GM18498 (cell line): ENCODE data around the gene LDLRAD2.

ENCODE experiments used
- ATAC-seq: cut with Tn5 transposase; IDR thresholded peaks from one replicate; pipeline ENCODE4 v1.9.1; 2021; ENCODE audit warnings: mild to moderate bottlenecking, moderate library complexity; ENCODE audit not compliant: unreplicated experiment

Gene LDLRAD2

DNA sequence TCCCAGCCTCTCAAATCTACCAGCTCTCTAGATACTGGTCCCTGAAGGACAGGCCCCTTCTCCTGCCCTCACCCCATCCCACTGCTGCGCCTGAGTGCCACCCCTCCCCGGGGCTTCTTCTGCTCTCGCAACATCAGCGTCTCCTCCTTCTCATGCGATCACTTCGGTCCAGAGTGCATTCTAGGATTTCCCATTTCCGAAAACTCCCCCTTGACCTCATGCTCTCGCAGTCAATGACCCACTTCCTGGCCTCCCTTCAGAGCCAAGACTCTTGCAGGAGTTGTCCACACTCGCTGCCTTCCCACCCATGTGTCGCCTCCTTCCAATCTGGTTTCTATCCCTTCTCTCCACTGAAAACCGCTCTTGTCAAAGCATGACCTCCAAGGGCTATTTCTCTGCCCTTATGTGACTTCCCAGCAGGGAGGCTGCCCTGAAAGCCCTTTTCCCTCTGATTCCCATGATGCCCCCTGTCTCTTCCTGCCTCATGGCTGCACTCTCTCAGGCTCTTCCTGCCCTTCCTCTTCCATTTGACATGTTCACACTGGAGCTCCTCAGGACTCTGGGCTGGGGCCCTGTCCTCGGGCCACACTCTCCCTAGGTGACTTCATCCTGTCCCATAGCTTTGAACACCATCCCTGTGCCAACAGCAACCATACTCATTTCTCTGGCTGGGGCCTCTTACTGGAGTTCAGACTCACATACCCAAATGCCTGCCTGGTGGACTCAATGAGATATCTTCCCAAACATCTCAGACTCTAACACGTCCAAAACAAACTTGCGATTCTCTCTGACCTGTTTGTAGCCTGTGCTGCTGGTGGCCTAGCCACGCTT is 46.0 kb downstream of the LDLRAD2 start:
- no peak for ATAC-seq

DNA sequence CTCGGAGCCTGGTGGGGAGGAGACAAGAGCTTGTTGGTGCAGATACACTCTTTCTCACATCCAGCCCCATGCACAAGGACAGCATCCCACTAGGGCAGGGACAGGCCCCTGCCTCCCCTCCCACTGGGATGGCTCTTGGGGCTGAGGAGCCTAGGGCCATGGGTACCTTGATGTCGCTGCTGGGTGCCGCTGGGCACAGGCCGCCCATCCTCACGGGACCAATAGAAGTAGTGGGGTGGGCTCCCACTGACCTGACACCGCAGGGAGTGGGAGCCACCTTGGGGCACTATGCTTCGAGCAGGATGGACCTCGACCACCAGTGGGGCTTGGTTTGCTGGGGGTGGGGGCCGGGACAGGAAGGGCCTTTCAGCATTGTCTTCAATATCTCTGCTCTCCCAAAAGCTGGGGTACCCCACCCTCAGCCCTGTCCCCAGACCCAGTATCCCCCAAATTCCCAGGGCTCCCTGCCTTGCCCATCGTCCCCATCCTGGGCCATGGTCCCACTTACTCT is 47.7 kb downstream of the LDLRAD2 start:
- no peak for ATAC-seq

DNA sequence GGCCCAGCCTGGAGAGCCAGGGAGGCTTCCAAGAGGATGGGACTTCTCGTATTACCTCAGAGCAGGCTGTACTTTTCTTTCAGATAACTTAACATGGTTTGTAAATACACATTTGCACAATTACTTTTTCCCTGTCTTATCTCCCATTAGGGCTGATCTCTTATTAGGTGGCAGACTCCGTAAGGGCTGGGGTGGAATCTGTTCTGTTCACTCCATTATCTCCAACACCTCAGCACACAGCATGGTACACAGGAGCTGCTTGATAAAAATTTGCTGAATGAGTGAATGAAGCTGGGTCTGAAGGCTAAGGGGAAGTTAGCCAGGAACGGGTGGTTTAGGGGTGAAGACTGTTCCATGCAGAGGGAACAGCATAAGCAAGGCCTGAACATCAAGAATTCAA is 48.9 kb downstream of the LDLRAD2 start:
- ATAC-seq, result no peak

DNA sequence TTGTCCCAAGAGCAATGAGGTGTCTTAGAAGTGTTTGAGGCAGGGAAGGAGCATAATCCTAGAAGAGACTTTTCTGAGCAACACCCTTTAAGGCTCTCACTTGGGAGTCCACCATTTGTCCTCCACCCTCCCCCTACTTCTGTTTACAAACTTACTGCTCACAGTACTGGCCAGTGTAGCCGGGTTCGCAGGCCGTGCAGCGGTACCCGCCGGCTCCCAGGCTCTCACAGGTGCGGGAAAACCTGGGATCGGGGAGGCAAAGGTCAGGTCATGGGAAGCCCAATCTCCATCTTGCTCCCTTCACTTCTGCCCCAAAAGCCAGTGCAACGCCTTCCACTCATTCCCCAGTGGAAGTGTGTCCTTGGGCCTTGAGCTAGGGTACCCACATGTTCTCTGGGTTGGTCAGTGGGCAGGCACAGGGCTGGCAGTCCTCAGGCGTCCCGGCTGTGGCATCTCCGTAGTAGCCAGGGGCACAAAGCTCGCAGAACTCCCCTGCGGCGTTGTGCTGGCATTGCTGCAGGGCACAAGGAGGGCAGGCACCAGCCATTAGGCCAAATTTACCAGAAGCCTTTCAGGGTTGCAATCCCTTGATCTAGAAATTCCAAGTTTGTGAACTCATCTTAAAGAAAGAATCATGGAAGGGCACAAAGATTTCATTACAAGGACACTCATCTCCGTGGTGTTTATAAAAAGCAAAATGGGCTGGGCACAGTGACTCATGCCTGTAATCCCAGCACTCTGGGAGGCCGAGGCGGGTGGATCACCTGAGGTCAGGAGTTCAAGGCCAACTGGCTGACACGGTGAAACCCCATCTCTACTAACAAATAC is 49.8 kb downstream of the LDLRAD2 start:
- ATAC-seq, result no peak

DNA sequence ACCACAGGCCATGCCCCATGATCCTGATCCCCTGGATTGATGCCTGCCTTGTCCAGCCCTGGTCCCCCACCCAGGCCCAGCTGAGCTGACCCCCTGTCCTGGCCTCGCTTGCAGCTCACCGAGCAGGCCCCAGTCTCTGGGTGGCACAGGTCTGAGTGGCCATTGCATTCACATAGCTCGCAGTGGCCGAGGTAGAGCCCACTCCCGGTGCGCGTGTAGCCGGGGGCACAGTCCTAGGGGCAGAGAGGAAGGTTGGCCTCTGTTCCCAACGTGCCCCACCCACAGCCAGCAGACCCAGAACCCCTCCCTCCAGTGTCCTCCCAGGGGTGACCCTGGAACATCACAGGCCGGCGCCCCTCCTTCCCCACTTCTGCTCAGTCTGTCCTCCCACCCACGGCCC is 51.9 kb downstream of the LDLRAD2 start:
- no peak for ATAC-seq

DNA sequence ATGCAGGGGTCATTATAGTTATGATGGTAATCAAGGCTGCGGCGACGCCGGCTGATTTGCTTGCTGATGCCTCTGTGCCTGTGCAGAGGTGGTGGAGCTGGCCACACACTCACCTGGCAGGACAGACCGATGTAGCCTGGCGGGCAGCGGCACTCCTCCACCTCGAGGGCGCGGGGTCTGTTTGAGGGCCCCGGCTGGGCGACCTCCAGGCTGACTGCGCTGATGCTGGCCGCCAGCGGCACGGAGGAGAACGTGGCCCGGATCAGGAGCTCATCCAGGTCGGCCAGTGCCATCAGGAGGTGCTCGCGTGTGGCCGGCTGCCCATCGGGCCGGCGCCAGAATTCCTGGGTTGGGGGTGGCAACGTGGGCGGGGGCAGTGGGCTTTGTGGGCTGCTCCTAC is 52.7 kb downstream of the LDLRAD2 start:
- no peak for ATAC-seq

DNA sequence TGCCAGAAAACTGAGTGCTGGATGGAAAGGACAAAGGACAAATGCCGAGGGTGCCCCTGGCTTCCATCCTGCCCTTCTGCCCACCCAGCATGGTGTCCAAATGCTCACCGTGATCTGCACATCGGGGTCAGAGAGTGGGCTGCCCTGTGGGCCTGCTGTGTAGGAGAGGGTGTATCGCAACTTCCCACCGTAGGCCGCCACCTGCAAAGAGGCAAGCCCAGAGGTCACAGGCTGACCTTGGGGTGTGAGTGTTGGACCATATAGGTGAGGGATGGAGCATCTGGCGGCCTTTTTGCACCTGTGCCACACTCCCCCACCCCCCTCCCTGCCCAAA is 53.5 kb downstream of the LDLRAD2 start:
- ATAC-seq, result no peak

DNA sequence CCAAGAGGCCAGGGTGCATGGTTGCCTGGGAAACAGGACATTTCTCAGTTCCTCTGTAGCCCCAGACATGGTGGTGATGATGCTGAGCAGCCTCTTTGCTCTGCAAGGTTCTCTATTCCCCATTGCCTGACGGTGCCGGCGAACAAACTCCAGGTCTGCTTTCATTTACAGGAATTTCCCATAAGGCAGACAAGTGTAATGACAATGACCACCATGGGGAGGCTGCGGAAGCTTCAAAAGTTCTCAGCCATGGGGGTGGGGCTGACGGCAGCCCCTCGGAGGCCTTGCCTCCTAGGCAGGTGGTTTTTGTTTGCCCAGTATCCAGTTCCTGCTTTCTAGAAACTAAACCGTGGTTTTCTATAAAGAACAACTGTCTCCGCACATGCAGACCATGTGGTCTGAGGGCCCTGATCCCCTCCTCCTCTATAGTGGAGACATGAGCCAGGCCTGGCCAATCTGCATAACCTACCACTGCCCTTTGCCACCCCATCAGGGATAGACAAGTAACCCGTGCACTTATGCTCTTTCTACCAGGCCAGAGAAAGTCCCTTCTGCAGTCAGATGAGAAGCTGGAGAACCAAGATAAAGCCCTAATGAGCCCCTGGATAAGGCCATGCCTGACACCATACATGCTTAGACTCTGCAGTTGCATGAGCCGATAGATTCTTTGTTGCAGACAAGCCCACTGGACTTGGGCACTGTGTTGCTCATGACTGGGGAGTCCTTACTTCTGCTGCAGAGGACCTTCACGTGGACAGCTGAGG is 54.1 kb downstream of the LDLRAD2 start:
- ATAC-seq, result peak; percentile 85

DNA sequence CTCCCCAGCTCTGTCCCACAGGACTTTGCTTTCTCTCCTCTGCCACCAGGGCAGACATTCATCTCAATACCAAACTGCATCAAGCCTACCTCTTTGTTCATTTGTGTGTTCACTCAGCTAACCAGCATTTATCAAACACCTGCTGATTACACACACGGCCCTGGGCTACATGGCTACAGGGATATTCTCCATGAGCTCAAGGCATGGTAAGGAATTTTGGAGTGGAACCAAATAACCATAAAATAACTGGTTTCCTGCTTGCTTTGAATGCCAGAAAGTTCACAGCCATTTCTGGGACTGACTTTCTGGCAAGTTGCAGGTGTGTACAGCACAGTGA is 54.6 kb downstream of the LDLRAD2 start:
- no peak for ATAC-seq

DNA sequence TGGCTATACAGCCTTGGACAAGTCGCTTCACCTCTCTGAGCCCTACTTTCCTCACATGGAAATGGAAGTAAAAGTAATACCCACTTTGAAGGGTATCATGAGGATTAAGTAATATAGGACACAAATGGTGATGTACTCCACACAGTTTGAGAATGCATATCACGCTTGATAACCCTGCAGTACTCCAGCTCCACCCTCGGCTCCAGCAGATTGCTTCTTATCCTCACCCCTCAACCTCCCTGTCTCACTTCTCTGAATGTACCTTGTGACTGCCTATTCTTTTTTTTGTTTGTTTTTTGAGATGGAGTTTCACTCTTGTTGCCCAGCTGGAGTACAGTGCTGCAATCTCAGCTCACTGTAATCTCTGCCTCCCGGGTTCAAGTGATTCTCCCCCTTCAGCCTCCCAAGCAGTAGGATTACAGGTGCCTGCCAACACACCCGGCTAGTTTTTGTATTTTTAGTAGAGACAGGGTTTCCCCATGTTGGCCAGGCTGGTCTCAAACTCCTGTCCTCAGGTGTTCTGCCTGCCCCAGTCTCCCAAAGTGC is 55.5 kb downstream of the LDLRAD2 start:
- no peak for ATAC-seq

DNA sequence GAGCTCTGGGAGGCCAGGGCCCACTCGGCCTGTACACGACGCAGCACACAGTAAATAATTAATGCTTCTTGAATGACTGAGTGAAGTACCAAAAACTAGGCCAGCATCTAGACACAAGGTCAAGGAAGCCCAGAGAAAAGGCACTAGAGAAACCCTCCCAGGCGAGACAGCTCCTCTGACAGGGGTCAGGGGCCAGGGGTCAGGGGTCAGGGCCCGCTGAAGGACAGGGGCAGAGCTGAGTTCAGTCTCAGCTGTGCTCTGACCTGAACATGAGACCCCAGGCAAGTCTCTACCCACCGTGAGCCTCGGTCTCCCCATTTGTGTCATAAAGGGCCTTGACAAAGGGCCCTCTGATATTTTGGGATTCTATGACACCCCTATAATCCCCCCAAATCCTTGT is 56.4 kb downstream of the LDLRAD2 start:
- ATAC-seq, result no peak

DNA sequence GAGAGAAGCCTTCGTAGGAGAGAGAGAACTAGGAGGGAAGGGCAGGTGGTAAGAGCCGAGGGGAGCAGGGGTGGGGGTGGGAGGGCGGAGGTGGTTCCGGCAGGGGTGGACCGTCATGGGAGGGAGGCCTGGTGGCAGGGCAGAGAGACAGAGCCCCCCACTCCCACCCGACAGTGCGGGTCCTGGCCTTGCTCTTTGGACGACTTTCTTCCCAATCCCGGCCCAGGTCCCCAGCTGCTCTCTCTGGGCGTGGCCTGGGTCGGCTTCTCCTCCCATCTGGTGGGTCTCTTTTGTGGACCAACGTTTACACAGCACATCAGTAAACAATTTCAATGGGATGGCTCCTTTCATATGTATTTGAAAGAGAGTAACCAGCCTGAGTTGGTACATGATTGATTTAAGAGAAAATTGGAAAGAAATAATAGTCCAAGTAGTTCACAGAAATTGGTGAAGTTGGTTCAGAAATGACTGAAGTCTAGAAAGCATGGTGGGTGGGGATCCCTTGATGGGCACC is 56.9 kb downstream of the LDLRAD2 start:
- ATAC-seq, result no peak

DNA sequence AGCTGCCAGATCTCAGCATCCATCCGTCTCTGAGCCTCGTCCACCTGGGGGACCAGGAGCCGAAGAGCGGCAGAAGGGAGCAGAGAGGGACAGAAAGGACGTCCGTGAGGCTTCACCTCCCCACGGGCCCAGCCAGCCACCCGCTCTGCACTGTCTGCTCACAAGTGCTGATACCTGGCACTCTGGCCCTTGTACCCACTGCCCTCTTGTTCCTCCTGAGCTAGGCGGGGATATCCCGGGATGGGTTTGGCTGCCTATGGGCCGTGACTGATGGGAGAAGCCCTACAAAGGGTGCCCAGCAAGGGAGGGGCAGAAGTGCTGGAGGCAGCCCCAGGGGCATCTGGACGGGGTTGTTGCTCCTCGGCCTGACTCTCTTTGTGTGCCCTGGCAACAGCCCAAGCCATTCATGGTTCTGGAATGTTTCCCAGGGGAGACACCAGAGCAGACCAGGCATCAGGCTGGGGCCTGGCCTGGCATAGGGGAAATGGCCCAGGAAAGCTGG is 57.6 kb downstream of the LDLRAD2 start:
- ATAC-seq, result no peak

DNA sequence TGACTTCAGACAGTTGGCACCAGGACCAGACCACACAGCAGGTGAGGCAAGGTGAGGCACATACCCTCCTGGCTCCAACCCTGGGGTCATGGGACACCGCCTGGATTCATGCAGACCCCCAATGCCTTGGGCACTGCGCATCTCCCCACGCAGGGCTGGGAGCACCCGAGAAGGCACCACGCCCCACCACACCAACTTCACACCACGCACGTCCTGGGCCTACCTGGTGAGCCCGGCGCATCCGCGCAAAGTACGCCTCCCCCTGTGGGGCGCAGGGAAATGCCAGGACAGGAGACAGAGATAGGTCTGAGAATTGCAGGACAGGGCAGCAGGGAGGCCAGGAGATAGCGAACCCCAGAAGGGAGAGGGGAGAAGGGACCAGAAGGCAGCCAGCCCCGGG is 58.5 kb downstream of the LDLRAD2 start:
- no peak for ATAC-seq

DNA sequence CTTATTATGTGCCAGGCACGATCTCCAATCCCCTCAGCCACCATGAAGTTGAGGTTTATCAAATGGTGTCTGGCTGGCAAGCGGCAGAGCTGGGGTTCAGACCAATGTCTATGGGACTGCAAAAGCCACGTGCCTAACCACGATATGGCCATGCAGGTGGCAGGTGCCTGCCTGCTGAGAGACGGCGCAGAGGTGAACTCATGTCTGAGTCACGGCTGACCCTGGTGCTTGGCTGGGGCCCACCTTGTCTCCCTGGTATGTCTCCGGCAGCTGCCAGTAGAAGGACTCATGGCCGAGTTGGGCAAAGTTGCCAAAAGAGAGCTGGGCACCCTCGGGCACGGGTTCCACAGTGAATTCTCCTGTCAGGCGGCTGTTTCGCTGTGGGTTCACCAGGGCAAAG is 59.9 kb downstream of the LDLRAD2 start:
- ATAC-seq, result no peak

DNA sequence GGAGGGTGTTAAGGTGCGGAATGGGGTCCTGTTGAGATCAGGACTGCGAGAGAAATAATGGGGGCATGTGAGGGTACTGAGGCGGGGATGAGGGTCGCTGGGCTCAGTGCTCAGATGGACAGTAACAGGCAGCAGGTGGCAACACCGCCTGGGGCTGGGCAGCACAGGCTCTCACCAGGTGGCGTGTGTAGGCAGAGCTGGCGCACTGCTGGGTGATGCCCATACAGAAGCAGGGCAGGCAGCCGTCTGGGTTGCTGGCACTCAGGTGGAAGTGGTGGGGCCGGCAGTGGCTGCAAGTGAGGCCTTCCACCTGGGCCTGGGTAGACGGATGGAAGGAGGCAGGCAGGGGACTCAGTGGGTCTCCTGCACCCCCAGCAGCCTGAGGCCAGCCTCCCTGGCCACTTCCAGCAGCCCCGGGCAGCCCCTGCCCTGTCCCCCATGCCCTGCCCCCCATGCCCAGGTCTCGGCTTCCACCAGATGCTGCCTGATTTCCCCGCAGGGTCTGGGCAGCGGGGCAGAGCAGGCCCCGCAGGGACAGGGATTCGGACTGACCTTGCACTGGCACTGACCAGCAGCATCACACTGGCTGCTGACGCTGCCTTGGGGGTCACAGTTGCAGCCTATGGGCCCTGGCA is 60.5 kb downstream of the LDLRAD2 start:
- ATAC-seq, result no peak

DNA sequence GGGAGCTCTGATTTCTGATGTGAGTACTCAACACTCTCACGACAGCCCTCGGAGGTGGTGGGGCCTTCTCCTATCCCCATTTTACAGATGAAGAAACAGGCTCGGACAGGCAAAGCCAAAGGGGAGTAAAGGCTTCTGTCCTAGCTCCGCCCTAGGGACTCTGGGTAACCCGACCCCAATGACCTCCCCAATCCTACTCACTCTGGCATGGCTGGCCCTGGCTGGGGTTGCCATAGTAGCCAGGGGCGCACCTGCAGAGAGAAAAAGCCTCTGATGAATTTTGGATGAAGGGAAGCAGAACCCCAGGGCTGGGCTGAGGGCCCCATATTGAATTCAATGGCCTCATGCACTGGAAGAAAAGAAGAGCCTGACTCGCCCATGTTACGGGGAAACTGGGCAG is 61.1 kb downstream of the LDLRAD2 start:
- no peak for ATAC-seq

DNA sequence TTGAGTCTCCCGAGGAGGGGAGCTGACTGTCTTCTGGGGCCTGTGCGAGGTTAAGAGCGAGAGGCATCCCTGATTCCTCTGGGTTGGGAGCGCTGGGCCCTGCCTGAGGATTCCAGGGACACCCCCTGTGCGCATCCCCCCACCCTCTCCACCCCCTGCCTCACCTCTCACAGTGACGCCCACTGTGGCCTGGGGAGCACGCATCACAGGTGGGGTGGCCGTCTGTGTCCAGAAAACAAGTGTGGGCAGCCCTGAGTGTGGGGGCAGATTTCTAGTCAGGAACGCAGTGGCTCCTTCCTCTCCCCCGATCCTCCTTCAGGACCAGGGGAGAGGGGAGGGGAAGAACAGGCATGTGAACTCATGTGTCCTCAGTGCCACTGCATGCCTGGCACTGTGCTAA is 61.7 kb downstream of the LDLRAD2 start:
- no peak for ATAC-seq

DNA sequence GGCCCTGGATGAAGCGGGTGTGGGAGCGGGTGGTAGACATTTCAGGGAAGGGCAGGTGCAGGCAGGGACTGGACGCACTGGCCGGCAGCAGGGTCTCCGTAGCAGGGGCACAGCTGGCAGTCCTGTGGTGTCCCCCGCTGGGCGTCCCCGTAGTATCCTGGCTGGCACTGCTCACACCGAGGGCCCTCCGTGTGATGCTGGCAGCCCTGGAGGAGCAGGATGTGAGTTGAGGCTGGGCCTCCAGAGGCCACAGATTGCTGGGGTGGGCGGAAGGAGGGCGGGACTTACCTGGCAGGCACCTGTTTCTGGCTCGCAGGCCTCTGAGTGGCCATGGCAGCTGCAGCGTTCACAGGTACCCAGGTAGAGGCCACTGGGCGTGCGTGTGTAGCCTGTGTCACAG is 62.3 kb downstream of the LDLRAD2 start:
- no peak for ATAC-seq
